Measurements from ENCODE around the gene TMEM119.
A peak's percentile ranks its signal among the peaks of the same experiment; 100 is the strongest.

TMEM119 gene

DNA sequence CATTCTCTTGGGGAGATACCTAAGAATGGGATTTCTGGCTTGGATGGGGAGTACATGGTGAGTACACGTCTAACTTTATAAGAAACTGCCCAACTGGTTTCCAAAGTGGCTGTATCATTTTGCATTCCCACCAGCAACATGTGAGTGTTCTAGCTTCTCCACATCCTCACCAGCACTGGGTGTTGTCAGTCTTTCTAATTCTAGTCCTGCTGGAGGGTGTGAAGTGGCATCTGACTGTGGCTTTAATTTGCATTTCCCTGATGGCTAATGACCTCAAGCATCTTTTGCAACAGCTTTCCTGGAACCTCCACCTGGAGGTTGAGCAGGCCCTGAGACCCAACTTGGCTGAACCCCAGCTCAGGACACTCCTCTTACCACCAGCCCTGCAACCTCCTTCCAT lies 18.0 kb upstream of the TMEM119 start:
- DNase-seq = no peak

DNA sequence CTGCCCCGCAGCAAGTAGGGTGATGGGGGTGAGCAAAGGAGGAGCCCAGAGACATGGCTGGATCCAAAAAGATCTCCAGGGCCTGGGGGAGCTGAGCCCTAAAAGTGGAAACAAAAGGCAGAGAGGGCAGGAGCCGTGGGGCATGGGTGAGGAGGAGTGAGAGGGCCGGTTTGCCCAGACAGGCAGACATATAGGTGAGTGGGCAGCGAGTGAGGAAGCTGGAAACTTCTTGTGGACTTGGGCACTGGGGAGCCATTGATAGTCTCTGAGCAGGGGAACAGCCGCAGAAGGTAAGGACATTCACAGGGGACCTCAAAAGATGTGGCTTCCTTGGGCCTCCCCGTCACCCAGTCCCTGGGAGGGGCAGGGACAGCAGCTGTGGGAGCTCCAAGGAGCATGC lies 16.8 kb upstream of the TMEM119 start:
- no peak for DNase-seq

DNA sequence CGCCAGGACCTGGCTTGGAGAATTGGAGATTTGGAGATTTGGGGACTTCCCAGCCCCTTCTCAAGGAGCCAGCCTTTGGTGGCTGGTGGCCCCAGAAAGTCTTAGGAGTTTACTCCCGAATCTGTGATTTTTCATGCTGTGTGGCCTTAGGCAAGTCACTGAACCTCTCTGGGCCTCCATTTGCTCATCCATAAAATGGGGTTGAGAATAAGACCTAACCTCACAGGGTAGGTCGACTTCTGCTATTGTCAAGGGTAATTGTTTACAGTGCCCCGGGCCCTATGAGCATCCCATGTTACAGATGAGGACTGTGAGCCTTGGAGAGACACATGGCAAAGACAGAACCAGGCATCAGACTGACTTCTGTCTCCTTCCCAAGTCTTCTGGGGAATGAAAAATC lies 16.2 kb upstream of the TMEM119 start:
- DNase-seq = no peak

DNA sequence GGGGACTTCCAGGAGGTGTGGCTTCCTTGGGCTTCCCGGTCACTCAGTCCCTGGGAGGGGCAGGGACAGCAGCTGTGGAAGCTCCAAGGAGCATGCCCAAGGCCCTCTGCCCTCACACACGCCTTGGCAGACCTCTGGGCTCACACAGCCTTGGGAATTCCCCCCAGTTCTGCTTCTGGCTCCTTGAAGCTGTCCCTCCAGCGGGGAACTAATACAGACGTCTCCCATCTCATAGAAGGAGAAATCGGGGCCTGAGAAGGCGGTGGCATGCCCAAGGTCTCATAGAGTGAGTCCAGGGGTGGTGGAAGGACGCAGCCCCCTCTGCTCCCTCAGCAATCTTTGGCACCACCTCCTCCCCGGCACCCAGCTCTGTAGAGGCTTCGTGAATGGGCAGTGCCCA lies 15.7 kb upstream of the TMEM119 start:
- no peak for DNase-seq

DNA sequence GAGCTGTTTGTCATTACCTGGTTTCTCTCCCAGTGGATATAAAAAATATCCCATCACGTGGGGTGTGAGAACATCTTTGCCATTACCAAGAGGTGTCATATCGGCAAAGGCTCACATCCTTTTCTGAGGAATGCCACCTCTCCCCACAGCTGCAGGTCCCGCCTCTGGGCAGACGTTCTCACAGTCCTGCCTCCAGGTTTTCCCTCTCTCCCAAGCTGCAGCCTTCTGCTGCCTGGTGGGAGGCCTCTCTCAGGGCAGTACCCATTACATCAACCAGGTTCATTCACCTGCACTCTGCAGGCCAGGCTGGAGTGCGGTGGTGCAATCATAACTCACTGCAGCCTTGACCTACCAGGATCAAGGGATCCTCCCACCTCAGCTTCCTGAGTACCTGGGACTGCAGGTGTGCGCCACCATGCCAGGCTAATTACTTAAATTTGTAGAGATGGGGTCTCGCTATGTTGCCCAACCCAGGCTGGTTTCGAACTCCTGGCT lies 15.0 kb upstream of the TMEM119 start:
- DNase-seq = no peak

DNA sequence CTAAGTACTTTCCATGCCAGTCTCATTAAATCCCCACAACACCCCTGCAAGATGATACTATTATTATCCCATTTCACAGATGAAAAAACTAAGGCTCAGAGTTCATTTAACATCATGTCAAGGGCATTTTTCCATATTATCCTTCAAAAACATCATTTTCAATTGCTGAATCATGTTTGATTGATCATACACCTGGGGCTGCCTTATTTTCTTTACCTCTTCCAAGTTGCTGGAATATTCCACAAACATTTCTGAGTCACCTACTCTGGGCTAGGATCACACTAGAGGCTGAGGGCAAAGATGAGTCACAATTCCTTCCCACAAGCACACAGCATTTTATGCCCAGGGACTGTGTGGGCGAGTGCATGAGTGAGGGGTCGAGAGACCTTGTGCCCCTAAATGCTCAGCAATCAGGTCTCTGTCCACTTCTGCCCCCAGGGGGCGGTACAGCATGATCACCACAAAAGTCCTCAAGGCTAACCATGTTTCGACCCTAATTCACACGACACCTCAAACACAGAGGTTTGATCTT lies 14.1 kb upstream of the TMEM119 start:
- DNase-seq = peak; percentile 91

DNA sequence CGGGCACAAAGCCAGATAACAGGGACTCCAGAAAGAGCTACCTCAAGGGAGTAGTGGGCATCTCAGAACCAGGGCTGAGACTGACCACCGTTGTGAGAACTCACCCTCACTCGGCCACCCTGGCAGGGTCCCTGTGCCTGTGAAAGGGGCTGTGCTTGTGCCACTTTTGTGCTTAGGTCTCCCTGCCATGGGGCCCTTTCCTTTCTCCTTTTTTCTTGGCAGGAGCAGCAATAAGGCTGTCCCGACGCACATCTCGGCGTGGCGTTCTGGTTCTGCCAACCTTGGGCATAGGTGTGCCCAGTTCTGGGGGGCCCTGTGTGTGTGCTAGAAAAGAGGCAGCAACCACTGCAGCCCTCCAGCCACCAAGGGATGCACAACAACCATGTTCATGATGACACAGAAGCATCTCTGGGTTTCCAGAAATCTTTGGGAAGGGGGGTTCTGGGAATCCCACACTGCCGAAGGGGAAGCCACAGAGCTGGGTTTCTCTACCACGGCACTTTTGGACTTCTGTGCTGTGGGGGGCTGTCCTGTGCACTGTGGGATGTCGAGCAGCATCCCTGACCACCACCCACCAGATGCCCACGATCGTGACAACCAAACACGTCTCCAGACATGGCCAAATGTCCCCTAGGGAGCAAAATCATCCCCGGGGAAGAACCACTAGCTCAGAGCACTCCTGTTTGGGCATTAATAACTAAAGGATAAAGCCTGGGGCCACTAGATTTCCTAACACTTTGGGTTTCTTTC lies 13.1 kb upstream of the TMEM119 start:
- DNase-seq = no peak

DNA sequence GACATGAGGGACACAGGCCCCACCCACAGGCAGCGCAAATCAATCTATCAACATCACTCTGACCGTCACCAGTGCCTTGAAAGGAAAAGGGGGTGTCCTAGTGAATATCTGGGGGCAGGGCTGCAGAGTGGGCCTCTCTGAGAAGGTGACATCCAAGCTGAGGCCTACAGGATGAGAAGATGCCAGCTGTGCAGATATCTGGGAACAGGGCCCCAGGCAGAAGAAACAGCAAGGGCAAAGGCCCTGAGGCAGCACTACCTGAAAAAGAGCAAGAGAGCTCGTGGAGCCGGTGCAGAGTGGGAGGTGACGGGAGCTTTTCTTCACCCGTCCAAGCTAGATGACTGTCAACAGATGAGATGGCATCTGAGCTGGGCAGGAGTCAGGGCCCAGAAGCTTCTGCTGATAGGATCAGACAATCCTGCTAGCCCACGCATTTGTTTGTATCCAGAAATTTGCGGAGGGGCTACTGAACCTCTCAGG lies 12.5 kb upstream of the TMEM119 start:
- DNase-seq = no peak

DNA sequence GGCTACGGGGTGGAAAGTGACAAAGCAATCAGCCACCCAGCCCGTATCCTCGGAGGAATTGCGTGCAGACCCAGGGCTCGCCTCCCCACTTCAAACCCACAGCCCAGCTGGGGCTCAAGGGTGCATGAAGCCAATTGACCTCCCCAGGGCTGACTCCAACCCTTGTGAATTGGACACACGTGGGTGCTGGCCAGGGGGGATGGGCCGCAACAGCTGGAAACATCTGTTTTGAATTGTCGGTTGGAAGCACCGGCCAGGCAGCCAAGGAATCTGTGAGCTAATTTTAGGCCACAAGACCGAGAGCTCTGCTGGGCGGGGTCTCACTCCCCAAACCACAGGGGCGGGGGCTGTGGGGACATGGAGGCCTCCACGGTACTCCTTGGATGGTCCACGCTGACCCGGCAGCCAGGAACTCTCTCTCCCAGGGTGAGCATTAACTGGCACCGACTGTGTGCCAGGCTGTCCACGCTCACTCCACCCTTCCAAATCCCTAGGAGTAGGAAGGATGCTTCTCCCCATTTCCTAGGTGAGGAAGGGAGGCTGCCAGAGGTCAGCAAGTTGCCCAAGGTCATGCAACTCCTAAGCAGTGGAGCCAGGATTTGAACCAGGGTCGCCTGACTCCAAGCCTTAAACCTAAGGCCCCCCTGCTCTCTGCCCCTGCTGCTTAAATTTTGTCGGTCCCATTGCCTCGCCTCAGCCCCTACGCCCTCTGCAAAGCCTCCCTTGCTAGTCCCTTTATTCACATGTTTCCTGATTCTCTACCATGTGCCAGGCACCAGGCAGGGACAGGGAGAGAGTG lies 11.9 kb upstream of the TMEM119 start:
- DNase-seq = peak; percentile 94

DNA sequence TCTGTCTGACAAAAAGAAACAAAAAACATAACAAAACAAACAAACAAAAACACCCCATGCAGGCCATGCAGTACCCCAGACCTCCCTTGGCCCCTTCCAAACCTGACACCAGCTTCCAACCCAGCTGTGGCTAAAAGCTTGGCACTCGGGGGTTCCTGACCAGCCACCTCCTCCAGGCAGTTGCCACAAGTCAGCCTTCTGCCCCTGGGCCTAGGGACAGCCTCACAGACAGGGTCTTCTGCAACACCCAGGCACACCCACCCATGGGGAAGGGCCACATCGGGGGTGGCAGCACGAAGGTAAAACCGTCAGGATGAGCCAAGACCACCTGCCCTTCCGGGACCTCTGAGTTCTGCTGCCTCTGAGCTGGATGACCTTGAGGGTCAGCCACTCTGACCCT lies 10.7 kb upstream of the TMEM119 start:
- no peak for DNase-seq

DNA sequence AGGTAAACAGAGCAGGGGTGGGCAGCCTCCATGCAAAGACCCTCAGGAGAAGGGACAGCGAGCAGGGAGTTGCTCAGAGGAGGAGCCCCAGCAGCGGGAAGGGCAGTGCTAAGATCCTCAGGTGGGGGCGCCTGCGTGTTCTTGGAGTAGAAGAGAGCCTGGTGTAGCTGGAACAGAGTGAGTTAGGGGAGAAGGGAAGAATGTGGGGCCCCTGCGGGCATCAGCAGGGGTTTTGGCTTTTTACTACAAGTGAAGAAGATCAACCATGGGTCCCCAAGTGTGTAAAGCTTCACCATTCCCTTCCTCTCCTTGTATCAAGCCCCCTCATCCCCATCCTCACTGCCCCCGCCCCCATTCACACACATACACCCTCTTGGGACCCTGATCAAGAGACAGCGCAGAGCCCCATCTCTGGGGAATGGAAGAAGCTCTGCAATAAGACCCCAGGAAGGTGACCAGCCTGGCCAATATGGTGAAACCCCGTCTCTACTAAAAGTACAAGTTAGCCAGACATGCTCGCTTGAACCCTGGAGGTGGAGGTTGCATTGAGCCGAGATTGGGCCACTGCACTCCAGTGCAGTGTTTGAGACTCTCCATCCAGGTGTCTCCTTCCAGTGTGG lies 10.2 kb upstream of the TMEM119 start:
- no peak for DNase-seq

DNA sequence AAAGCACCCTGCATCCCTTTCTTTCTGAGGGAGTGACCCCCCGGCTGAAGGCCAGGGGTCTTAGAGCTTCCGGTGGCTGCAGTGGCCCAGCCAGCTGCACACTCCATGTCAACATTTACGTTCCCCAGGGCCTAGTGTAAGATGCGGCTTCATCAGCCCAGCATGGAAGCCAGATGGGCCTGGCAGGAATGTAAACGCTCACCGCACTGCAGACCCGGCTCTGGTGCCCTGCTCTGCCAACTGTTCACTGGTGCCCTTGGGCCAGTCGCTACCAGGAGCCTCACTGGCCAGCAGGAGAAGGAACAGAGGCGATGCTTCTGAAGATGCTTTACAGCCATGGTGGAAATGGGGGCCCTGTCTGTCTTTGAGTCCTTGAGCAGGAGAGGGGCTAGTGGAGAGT lies 8.6 kb upstream of the TMEM119 start:
- DNase-seq = no peak

DNA sequence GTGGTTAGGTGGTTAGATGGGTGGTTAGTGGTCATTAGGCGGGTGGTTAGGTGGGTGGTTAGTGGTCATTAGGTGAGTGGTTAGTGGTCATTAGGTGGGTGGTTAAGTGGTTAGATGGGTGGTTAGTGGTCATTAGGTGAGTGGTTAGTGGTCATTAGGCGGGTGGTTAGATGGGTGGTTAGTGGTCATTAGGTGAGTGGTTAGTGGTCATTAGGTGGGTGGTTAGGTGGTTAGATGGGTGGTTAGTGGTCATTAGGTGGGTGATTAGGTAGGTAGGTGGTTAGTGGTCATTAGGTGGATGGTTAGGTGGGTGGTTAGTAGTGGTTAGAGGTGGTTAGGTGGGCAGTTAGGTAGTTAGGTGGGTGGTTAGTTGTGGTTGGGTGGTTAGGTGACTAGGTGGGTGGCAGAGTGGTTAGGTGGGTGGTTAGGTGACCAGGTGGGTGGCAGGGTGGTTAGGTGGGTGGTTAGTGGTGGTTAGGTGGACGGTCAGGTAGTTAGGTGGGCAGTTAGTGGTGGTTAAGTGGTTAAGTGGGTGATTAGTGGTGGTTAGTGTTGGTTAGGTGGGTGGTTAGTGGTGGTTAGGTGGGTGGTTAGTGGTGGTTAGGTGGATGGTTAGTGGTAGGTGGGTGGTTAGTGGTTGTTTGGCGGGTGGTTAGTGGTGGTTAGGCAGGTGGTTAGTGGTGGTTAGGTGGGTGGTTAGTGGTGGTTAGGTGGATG lies 8.0 kb upstream of the TMEM119 start:
- DNase-seq = no peak

DNA sequence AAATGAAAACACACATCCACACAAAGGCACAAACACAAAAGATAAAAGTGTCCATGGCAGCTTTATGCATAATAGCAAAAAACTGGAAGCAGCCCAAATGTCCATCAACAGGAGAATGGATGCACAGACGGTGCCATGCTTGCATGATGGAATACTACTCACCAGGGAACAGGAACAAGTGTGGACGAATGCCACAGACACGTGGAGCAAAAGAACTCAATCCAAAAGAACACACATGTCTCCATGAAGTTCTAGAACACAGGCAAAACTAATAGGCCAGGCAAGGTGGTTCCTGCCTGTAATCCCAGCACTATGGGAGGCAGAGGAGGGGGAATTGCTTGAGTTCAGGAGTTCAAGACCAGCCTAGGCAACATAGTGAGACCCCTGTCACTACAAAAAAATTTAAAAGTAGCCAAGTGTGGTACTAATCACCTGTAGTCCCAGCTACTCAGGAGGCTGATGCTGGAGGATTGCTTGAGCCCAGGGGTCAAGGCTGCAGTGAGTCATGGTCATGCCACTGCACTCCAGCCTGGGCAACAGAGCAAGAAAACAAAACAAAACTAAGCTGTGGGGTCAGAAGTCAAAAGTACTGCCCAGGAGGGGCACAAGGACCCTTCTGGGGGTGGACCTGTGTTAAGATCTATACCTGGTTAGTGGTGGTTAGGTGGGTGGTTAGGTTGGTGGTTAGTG lies 7.3 kb upstream of the TMEM119 start:
- peak; percentile 70 for DNase-seq

DNA sequence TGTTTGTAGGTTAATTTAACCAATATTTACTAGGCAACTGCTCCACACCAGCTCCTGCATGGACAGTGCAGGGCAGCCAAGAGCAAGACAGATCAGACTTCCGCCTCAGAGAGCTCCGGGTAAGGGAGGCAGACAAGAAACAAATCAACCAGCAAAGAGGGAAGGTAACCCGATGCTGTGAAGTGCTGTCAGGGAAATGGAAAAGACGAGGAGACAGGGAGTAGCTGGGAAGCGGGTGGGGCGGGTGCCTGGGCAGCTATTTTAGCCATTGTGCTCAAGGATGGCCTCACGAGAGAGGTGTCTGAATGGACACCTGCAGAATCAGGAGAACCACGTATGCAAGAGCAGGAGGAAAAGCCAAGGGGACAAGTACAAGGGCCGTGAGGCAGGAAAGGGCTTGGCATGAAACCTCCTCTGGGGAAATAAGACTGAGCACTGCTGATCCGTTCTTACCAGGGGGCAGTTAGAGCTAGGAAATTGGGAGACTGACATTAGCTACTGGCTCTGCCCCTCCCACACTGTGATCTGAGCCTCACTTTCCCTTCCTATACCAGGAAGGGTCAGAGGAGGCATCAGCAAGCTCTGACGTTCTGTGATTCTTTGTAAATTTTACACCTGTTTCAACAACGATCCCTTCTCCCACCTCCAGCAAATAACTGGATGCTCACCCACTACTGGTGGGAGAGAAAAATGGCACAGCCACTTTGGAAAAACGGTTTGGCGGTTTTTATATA lies 6.5 kb upstream of the TMEM119 start:
- no peak for DNase-seq

DNA sequence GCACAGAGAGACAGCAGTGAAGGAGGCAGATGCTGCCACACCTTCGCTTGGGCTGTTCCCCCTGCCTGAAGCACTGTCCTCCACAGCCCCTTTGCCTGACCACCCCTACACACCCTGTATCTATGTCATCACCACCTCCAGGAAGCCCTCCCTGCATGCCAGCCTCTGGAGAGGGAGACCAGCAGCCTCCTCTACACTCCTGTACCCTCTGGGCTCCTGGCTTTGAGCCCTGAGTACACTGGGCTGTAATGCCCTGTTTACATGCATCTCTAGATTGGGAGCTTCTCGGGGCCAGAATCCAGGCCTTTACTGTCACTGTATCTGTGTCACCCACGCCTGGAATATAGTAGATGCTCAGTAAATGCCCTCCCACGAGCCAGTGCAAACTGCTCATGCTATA lies 5.9 kb upstream of the TMEM119 start:
- DNase-seq = no peak

DNA sequence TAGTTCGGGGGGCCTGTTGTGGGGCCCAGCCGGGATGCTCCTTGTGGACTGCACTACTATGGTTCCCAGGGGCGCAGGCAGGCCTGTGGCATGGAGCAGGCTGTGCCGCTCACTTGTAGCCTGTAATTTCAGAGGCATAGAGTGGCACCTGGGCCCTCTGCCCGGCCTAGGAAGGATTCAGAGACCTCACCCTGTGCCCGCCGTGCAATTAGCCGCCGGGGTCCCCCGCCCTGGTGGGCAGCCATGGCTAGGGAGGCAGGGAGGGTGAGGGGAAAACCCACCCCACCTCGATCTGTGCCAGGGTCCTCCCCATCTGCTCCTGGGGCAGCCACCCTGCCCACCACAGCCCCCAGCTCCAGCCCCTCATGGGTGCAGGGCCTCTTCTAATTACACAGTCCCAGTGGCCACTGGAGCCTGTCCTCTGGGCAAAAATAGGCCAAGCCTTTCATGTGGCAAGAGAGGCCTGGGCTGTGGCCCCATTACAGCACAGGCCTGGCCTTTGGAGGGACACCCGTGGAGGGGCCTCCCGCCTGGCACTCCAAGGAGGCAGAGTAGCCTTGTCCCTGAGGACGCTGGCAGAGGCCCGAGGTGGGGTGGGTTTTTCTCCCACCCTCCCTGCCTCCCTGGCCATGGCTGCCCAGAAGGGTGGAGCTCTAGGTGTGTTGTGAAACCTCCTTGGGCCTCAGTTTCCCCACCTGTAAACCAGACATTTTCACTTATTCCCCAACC lies 5.3 kb upstream of the TMEM119 start:
- no peak for DNase-seq

DNA sequence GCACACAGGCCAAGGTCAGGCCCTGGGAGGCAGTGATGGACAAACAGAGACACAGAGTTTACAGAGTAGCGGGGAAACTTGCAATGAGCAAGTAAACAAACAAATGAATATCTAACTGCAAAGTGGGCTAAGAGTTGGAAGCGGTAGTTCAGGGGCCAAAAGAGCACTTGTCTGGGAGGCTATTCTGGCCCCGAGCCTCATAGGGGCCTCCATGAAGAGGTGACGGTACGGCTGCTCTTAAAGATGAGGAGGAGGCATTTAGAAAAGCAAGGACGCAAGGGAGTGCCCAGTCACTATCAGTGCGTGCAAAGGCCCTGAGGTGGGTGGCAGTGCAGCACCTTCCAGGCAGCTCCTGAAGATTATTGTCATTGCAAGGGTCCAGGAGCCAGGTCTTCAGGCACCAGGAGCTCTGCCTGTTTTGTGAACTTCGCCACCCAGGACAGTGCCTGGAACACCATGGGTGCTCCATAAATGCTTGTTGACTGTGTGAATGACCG lies 4.4 kb upstream of the TMEM119 start:
- no peak for DNase-seq

DNA sequence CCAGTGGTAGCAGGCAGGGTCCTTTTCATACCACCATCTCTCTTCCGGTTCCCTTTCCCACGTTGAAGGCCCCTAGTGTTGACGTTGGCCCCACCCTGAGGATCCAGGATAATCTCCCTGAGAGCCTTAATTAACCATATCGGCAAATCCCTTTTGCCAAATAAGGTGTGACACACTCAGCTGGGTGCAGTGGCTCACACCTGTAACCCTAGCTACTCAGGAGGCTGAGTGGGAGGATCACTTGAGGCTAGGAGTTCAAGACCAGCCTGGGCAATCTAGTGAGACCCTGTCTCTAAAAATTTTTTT lies 2.8 kb upstream of the TMEM119 start:
- DNase-seq = no peak

DNA sequence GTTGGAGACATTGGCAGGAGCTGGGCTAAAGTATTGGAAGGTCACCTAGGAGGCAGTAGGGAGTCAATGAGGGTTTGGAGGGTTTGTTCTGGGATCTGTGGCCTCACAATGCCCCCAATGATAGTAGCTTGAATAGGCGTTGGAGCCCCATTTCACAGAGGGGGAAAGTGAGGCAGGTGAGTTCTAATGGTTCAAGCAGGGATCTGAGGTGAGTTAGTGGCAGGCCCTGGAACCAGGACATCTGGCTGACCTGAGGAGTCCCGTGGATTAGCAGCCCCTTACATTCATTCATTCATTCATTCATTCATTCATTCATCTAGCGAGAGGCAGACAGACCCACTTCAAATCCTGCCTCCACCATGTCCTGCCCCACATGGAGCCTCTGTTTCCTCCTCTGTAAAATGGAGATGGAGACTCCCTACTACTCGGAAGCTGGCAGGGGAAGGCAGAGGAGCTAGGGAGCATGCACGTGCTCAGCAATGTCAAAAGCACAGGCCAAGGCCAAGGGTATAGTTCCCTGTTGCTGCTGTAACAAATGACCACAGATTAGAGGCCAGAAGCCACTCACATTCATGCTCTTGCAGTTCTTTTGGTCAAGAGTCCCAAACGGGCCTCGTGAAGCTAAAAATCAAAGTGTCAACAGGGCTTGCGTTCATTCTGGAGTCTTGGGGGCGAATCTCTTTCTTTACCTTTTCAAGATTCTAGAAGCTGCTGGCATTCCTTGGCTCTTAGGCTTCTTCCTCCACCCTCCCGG lies 2.2 kb upstream of the TMEM119 start:
- DNase-seq = no peak
